Measurements from ENCODE around the gene SLC12A9.

- TF ChIP-seq SUZ12 (IDR thresholded peaks at IDR 0.05) (no peak), ELF4 (IDR thresholded peaks at IDR 0.05) (no peak)
Measured at GRCh38 chr7:100867040-100867775, 14.7 kb downstream of the SLC12A9 start, which contains the start of gene TRIP6.
